ENCODE results near the gene ICE2. TPM values are rescaled to one million over a fixed set of nuclear protein-coding genes. Genes with fewer than 3 reads are reported as not detected.
A peak's percentile ranks its signal among the peaks of the same experiment; 100 is the strongest.

Gene ICE2
- total and polyA plus RNA-seq, 2 of the 8 experiments (the other 6 are each of a cell fraction or from before 2014, with no cell fraction given) = 40.0 to 87.3 TPM

GRCh38 chr15:60442031-60442650 is 36.8 kb downstream of the ICE2 start:
- Histone ChIP-seq H2AFZ (ENCODE audit: low read length) (no peak overlapping the region), H3K4ac (replicated peaks; ENCODE audit: insufficient read length, low read depth, low read length) (no peak overlapping the region), H2BK20ac (ENCODE audit: low read length) (no peak overlapping the region), H3K23ac (ENCODE audit: insufficient read length) (no peak overlapping the region), H4K5ac (ENCODE audit: insufficient read length, low read depth, low read length) (no peak overlapping the region), H4K91ac (replicated peaks; ENCODE audit: insufficient read length, low read length) (no peak overlapping the region), H3K23me2 (ENCODE audit: low read depth, low read length) (no peaks in the 10 kb centered on the region), H3K79me2 (ENCODE audit: control insufficient read depth in 1 of 2, insufficient read depth in 2 of 2, low read length in 2 of 2) (no peaks in the 10 kb centered on the region), H2AK5ac (ENCODE audit: low read depth, low read length) (no peak overlapping the region), H4K8ac (ENCODE audit: extremely low read depth, insufficient read depth, low read length) (no peak overlapping the region), H2BK5ac (ENCODE audit: low read depth, low read length) (no peak overlapping the region), H3K14ac (ENCODE audit: insufficient read length) (no peak overlapping the region), H3K27me3 (replicated peaks in 1 of 4; ENCODE audit: control insufficient read depth in 3 of 4, extremely low read depth in 1 of 4, insufficient read depth in 3 of 4, low read length in 3 of 4) (no peaks in the 10 kb centered on the region), H3K9me3 (ENCODE audit: insufficient read depth in 2 of 2, low read depth in 1 of 2, low read length in 1 of 2) (no peaks in the 10 kb centered on the region), H2BK12ac (ENCODE audit: low read depth, low read length) (no peak overlapping the region), H3K56ac (replicated peaks; ENCODE audit: insufficient read length, low read depth, low read length) (no peak overlapping the region), H3K79me1 (ENCODE audit: low read depth, low read length) (no peaks in the 10 kb centered on the region), H2BK120ac (replicated peaks; ENCODE audit: low read depth, low read length) (no peak overlapping the region), H3K18ac (ENCODE audit: extremely low read depth, low read length) (no peak overlapping the region), H3K4me2 (ENCODE audit: insufficient read depth in 1 of 2, low read depth in 2 of 2, low read length in 2 of 2) (no peak overlapping the region), H3K9ac (replicated peaks in 1 of 4; ENCODE audit: extremely low read depth in 1 of 4, low read depth in 3 of 4, low read length in 3 of 4) (peak overlapping the region in 1 of 4 experiments; percentile 8; a peak in 1 of 7 replicates), H3K4me3 (ENCODE audit: extremely low read depth in 1 of 4, insufficient read depth in 2 of 4, low read depth in 3 of 4, low read length in 4 of 4) (no peak overlapping the region), H3K4me1 (replicated peaks in 1 of 4; ENCODE audit: control insufficient read depth in 3 of 4, insufficient read depth in 4 of 4, low read length in 3 of 4) (no peaks in the 10 kb centered on the region), H2BK15ac (ENCODE audit: low read length) (no peak overlapping the region), H4K20me1 (replicated peaks in 1 of 2; ENCODE audit: control insufficient read depth in 1 of 2, insufficient read depth in 2 of 2, low read length in 2 of 2) (no peaks in the 10 kb centered on the region), H3K36me3 (ENCODE audit: control insufficient read depth in 2 of 4, insufficient read depth in 4 of 4, low read length in 3 of 4) (peaks cover 0 to 12% (median 0%) of the 10 kb centered on the region in 4 experiments; a peak in 3 of 8 replicates), H3K27ac (ENCODE audit: low read depth, low read length) (no peak overlapping the region)
- CTCF ChIA-PET (ENCODE audit: partially characterized antibody) = interaction anchor here (0.7 to 5.7 kb wide), 7 partner anchors 9 to 114 kb away, joined by 3 to 73 read pairs (median 3); no protein-coding TSS in a partner anchor
- no peak for DNase-seq (ENCODE audit: low read depth in 1 of 2, low spot score in 2 of 2)
- POLR2A ChIA-PET (ENCODE audit: partially characterized antibody) = interaction anchor here (0.6 to 1.1 kb wide), 3 partner anchors 15 to 67 kb away, joined by 3 to 6 read pairs (median 4); no protein-coding TSS in a partner anchor
- FAIRE-seq = no peak
- WGBS, 2 experiments (ENCODE audit: extremely low coverage in 1 of 2, insufficient coverage in 1 of 2, insufficient read length in 1 of 2, insufficient replicate concordance in 2 of 2, low coverage in 1 of 2, low lambda C conversion rate in 2 of 2, missing lambda C conversion rate in 1 of 2) = 93% methylated on average over 2 of the region's 2 CpGs; no CpG with 5 or more reads in 1 of the 2 experiments
- no peak for TF ChIP-seq TCF12 (IDR thresholded peaks at IDR 0.05; ENCODE audit: low read depth, low read length)
- TF ChIP-seq RBBP5 (IDR thresholded peaks at IDR 0.05; ENCODE audit: borderline replicate concordance, low read depth, low read length) = no peak
- no peak for TF ChIP-seq KDM1A (IDR thresholded peaks at IDR 0.05; ENCODE audit: borderline replicate concordance, low read length)
- no peak for TF ChIP-seq GABPA (IDR thresholded peaks at IDR 0.05; ENCODE audit: borderline replicate concordance, insufficient read depth, low read length)
- TF ChIP-seq ZNF274 (IDR thresholded peaks at IDR 0.05; ENCODE audit: borderline replicate concordance, extremely low read depth, low read length) = no peak
- no peak for TF ChIP-seq CREB1 (IDR thresholded peaks at IDR 0.05)
- TF ChIP-seq KDM5A (IDR thresholded peaks at IDR 0.05; ENCODE audit: low read length) = no peak
- TF ChIP-seq CHD1 (IDR thresholded peaks at IDR 0.05; ENCODE audit: low read depth, low read length) = no peak
- TF ChIP-seq CHD2 (IDR thresholded peaks at IDR 0.05; ENCODE audit: low read length) = no peak
- no peak for TF ChIP-seq RFX5 (IDR thresholded peaks at IDR 0.05; ENCODE audit: borderline replicate concordance, low read depth, low read length)
- TF ChIP-seq TAF7 (optimal IDR thresholded peaks at IDR 0.05; ENCODE audit: borderline replicate concordance, low read depth, low read length) = no peak
- no peak for TF ChIP-seq EP300 (IDR thresholded peaks at IDR 0.05; ENCODE audit: borderline replicate concordance in 1 of 2, low read depth in 2 of 2, low read length in 2 of 2)
- TF ChIP-seq RAD21 (IDR thresholded peaks at IDR 0.05 in 1 of 2, conservative IDR thresholded peaks at IDR 0.05 in 1 of 2; ENCODE audit: low read depth in 2 of 2, low read length in 2 of 2) = no peak

Measured in H1 (cell line).